Liver (tissue), 9 donors: ENCODE measurements around the gene ROM1. TPM values are rescaled to one million over a fixed set of nuclear protein-coding genes. Genes with fewer than 3 reads are reported as not detected.

ENCODE experiments used
- DNase-seq: peaks from one replicate; pipeline ENCODE4 v3.0.0-alpha.2; 2017; ENCODE audit warnings: low spot score
- H3K27ac ChIP-seq, 2 donors: one replicate each; pipeline ENCODE4 v1.7.0; 2013; ENCODE audit warnings: inconsistent platforms in 2 of 2, low read length in 2 of 2, control low read depth in 1 of 2, low read depth in 1 of 2, mild to moderate bottlenecking in 1 of 2
- H3K27me3 ChIP-seq, 4 donors: one replicate each; pipeline versions ENCODE4 v1.6.1 to v1.7.0; 2013; ENCODE audit warnings: low read length in 3 of 4, inconsistent platforms in 1 of 4, mild to moderate bottlenecking in 1 of 4, moderate library complexity in 1 of 4; ENCODE audit not compliant: control insufficient read depth in 4 of 4, insufficient read depth in 4 of 4
- H3K36me3 ChIP-seq, 4 donors: one replicate each; pipeline versions ENCODE4 v1.6.1 to v1.7.0; 2013; ENCODE audit warnings: low read length in 3 of 4, mild to moderate bottlenecking in 3 of 4, low read depth in 1 of 4, moderate library complexity in 1 of 4; ENCODE audit not compliant: control insufficient read depth in 4 of 4, insufficient read depth in 3 of 4
- H3K4me1 ChIP-seq, 4 donors: one replicate each; pipeline versions ENCODE4 v1.6.1 to v1.7.0; 2013; ENCODE audit warnings: low read length in 3 of 4, mild to moderate bottlenecking in 3 of 4, moderate library complexity in 1 of 4; ENCODE audit not compliant: control insufficient read depth in 4 of 4, insufficient read depth in 4 of 4
- H3K4me3 ChIP-seq, 3 donors: one replicate each; pipeline versions ENCODE4 v1.6.1 to v1.7.0; 2013; ENCODE audit warnings: low read length in 3 of 3, control low read depth in 1 of 3, low read depth in 1 of 3, mild to moderate bottlenecking in 1 of 3
- H3K9ac ChIP-seq, 2 donors: one replicate each; pipeline ENCODE4 v1.7.0; 2013; ENCODE audit warnings: low read length in 2 of 2, mild to moderate bottlenecking in 2 of 2, moderate library complexity in 2 of 2, control low read depth in 1 of 2, low read depth in 1 of 2
- H3K9me3 ChIP-seq, 4 donors: one replicate each; pipeline versions ENCODE4 v1.6.1 to v1.7.0; 2013; ENCODE audit warnings: low read length in 3 of 4; ENCODE audit not compliant: control insufficient read depth in 4 of 4
- EGR1 ChIP-seq, 2 donors: IDR thresholded peaks; 2 replicates each; pipeline ENCODE4 v1.6.1; 2016 to 2018; ENCODE audit warnings: antibody characterized with exemption in 2 of 2, low read depth in 2 of 2
- GABPA ChIP-seq, 2 donors: IDR thresholded peaks in 1 of 2; conservative IDR thresholded peaks in 1 of 2; 2 replicates each; pipeline ENCODE4 v1.6.1; 2016; ENCODE audit warnings: antibody characterized with exemption in 2 of 2, mild to moderate bottlenecking in 1 of 2, moderate library complexity in 1 of 2
- HNF4A ChIP-seq, 2 donors: conservative IDR thresholded peaks; 2 replicates each; pipeline ENCODE4 v1.6.1; 2016; ENCODE audit warnings: antibody characterized with exemption in 2 of 2, mild to moderate bottlenecking in 2 of 2
- JUND ChIP-seq, 2 donors: IDR thresholded peaks; 2 replicates each; pipeline ENCODE4 v1.6.1; 2016; ENCODE audit warnings: antibody characterized with exemption in 2 of 2
- MAX ChIP-seq: IDR thresholded peaks from 2 replicates; pipeline ENCODE4 v1.6.1; 2016; ENCODE audit warnings: antibody characterized with exemption
- NR2F2 ChIP-seq: IDR thresholded peaks from 2 replicates; pipeline ENCODE4 v1.6.1; 2016; ENCODE audit warnings: antibody characterized with exemption
- RAD21 ChIP-seq, 2 donors: IDR thresholded peaks; 2 replicates each; pipeline ENCODE4 v1.6.1; 2016; ENCODE audit warnings: antibody characterized with exemption in 2 of 2, mild to moderate bottlenecking in 2 of 2
- REST ChIP-seq: IDR thresholded peaks from 2 replicates; pipeline ENCODE4 v1.6.1; 2016; ENCODE audit warnings: antibody characterized with exemption, mild to moderate bottlenecking
- RXRA ChIP-seq, 2 donors: IDR thresholded peaks; 2 replicates each; pipeline ENCODE4 v1.6.1; 2017 to 2018; ENCODE audit warnings: antibody characterized with exemption in 2 of 2, mild to moderate bottlenecking in 1 of 2
- SP1 ChIP-seq: IDR thresholded peaks from 2 replicates; pipeline ENCODE4 v1.6.1; 2018; ENCODE audit warnings: antibody characterized with exemption, mild to moderate bottlenecking
- TAF1 ChIP-seq: conservative IDR thresholded peaks from 2 replicates; pipeline ENCODE4 v1.6.1; 2016; ENCODE audit warnings: antibody characterized with exemption, mild to moderate bottlenecking
- WGBS: extraction: QIAGEN DNeasy Blood & Tissue Kit; methylation state at CpG from one replicate; pipeline ENCODE4 v1.1.7; 2013; 5-methylcytosine and 5-hydroxymethylcytosine counted together
- polyA plus RNA-seq, 2 donors: library from polyadenylated mRNA; stranded (reverse) in 1 of 2; unstranded in 1 of 2; fragments of 200-250 nt in 1 of 2; fragments of >200 nt in 1 of 2; fragmentation: Nextera tagmentation in 1 of 2; extraction: Ambion mirVana in 1 of 2; gene quantifications; one replicate each; pipeline versions ENCODE4 v1.2.1 to v1.2.3, GENCODE V29; 2013 to 2015
- total RNA-seq, 2 donors: library from RNA; depleted of rRNA; stranded (reverse); fragments of >200 nt; gene quantifications; one replicate each; pipeline ENCODE4 v1.2.3, GENCODE V29; 2014
- TF ChIP-seq, protein P1 (sequence below): fragments of 150-350 bp; IDR thresholded peaks from 2 replicates; pipeline ENCODE4 v1.5.1; 2017; ENCODE audit warnings: improper control_type of control experiment, low read depth, low read length; ENCODE audit not compliant: missing input control
- TF ChIP-seq, protein P2 (sequence below): IDR thresholded peaks from 2 replicates; pipeline ENCODE4 v1.6.1; 2016; ENCODE audit warnings: antibody characterized with exemption
- TF ChIP-seq, protein P3 (sequence below): IDR thresholded peaks from 2 replicates; pipeline ENCODE4 v1.6.1; 2016; ENCODE audit warnings: antibody characterized with exemption
- donor health status: healthy.
- donor health status: healthy.
- donor health status: healthy.
- donor health status: healthy.
- donor health status: healthy.

Gene ROM1
- total and polyA plus RNA-seq, 4 donors, result 0.84 to 3.9 (median 1.1) TPM

DNA sequence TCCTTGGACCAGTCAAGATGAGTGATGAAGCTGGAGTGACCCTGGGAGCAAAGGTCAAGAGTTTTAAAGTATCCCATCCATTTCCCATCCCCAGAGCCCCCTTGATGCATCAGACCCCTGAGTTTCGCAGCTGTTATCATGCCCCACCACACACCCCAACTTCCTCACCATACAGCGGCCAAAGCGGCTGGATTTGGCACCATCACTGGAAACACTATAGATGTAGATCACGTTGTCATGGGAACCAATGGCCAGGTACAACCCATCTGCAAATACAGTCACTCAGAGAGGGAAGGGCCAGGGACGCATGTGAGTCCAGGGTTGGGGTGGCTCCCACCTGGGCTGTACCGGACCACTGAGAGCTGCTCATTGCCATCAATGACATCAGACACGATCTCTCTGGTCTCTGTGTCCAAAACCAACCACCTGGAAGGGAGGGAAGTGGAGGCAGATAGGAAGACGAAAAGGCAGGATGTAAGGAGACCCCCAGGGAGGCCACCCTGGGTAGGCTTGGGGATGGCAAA lies 9.2 kb upstream of the ROM1 start (continued):
- TF ChIP-seq REST (no peak), MAX (no peak), EGR1 (IDR thresholded peaks at IDR 0.05; ENCODE audit: low read depth in 2 of 2) (no peak), RXRA (IDR thresholded peaks at IDR 0.05) (no peak), TAF1 (no peak)
- TF ChIP-seq, protein P1, sequence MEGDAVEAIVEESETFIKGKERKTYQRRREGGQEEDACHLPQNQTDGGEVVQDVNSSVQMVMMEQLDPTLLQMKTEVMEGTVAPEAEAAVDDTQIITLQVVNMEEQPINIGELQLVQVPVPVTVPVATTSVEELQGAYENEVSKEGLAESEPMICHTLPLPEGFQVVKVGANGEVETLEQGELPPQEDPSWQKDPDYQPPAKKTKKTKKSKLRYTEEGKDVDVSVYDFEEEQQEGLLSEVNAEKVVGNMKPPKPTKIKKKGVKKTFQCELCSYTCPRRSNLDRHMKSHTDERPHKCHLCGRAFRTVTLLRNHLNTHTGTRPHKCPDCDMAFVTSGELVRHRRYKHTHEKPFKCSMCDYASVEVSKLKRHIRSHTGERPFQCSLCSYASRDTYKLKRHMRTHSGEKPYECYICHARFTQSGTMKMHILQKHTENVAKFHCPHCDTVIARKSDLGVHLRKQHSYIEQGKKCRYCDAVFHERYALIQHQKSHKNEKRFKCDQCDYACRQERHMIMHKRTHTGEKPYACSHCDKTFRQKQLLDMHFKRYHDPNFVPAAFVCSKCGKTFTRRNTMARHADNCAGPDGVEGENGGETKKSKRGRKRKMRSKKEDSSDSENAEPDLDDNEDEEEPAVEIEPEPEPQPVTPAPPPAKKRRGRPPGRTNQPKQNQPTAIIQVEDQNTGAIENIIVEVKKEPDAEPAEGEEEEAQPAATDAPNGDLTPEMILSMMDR, result no peak

GRCh38 chr11:62604460-62605120 lies 8.5 kb upstream of the ROM1 start:
- WGBS, result 83% methylated on average over 13 of the region's 13 CpGs
- H3K36me3 ChIP-seq, result peaks cover 2 to 14% (median 3%) of the 10 kb centered on the region in 4 donors

More at GRCh38 chr11:62604460-62605120, 8.5 kb upstream of the ROM1 start:
- no peak for DNase-seq
- H3K9me3 ChIP-seq, result no peaks in the 10 kb centered on the region
- no peak overlapping the region for H3K27ac ChIP-seq
- H3K27me3 ChIP-seq, result no peaks in the 10 kb centered on the region
- H3K9ac ChIP-seq, result no peak overlapping the region
- peaks cover 12 to 50% (median 33%) of the 10 kb centered on the region in 4 donors for H3K4me1 ChIP-seq
- TF ChIP-seq RXRA (IDR thresholded peaks at IDR 0.05) (no peak), HNF4A (conservative IDR thresholded peaks at IDR 0.05) (no peak), EGR1 (IDR thresholded peaks at IDR 0.05; ENCODE audit: low read depth in 2 of 2) (no peak), JUND (IDR thresholded peaks at IDR 0.05) (no peak), NR2F2 (no peak), SP1 (no peak), TAF1 (no peak), RAD21 (IDR thresholded peaks at IDR 0.05) (no peak), REST (no peak), GABPA (IDR thresholded peaks at IDR 0.05 in 1 of 2, conservative IDR thresholded peaks at IDR 0.05 in 1 of 2) (no peak), MAX (no peak)
- TF ChIP-seq, protein P2, sequence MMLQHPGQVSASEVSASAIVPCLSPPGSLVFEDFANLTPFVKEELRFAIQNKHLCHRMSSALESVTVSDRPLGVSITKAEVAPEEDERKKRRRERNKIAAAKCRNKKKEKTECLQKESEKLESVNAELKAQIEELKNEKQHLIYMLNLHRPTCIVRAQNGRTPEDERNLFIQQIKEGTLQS, result no peak
- TF ChIP-seq, protein P3, sequence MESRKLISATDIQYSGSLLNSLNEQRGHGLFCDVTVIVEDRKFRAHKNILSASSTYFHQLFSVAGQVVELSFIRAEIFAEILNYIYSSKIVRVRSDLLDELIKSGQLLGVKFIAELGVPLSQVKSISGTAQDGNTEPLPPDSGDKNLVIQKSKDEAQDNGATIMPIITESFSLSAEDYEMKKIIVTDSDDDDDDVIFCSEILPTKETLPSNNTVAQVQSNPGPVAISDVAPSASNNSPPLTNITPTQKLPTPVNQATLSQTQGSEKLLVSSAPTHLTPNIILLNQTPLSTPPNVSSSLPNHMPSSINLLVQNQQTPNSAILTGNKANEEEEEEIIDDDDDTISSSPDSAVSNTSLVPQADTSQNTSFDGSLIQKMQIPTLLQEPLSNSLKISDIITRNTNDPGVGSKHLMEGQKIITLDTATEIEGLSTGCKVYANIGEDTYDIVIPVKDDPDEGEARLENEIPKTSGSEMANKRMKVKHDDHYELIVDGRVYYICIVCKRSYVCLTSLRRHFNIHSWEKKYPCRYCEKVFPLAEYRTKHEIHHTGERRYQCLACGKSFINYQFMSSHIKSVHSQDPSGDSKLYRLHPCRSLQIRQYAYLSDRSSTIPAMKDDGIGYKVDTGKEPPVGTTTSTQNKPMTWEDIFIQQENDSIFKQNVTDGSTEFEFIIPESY, result no peak
- no peak overlapping the region for H3K4me3 ChIP-seq
